HG02610 (cell line): ENCODE results near the gene GJD3.
A peak's percentile ranks its signal among the peaks of the same experiment; 100 is the strongest.

ENCODE experiments used
- ATAC-seq: cut with Tn5 transposase; IDR thresholded peaks from one replicate; pipeline ENCODE4 v1.9.1; 2021; ENCODE audit warnings: mild to moderate bottlenecking, moderate library complexity; ENCODE audit not compliant: unreplicated experiment

The GJD3 gene

GRCh38 chr17:40341808-40342503, 22.6 kb downstream of the GJD3 start:
- no peak for ATAC-seq

- ATAC-seq, result peak; percentile 48
Measured at GRCh38 chr17:40340880-40341807, 23.4 kb downstream of the GJD3 start.

- no peak for ATAC-seq
Measured at GRCh38 chr17:40340327-40340726, 24.2 kb downstream of the GJD3 start.

GRCh38 chr17:40338941-40339649, 25.4 kb downstream of the GJD3 start:
- no peak for ATAC-seq

GRCh38 chr17:40338058-40338457, 26.5 kb downstream of the GJD3 start:
- ATAC-seq, result no peak

GRCh38 chr17:40337351-40337750, 27.2 kb downstream of the GJD3 start:
- ATAC-seq, result no peak

- ATAC-seq, result no peak
Measured at GRCh38 chr17:40335620-40336019, 28.9 kb downstream of the GJD3 start.

GRCh38 chr17:40333781-40334448, 30.6 kb downstream of the GJD3 start:
- no peak for ATAC-seq

- ATAC-seq, result no peak
Measured at GRCh38 chr17:40331743-40332641, 32.5 kb downstream of the GJD3 start.

- ATAC-seq, result no peak
Measured at GRCh38 chr17:40330850-40331470, 33.6 kb downstream of the GJD3 start.

GRCh38 chr17:40329839-40330794, 34.4 kb downstream of the GJD3 start:
- no peak for ATAC-seq

GRCh38 chr17:40328386-40328766, 36.2 kb downstream of the GJD3 start:
- ATAC-seq, result no peak

GRCh38 chr17:40327735-40328385, 36.7 kb downstream of the GJD3 start:
- no peak for ATAC-seq

- no peak for ATAC-seq
Measured at GRCh38 chr17:40327244-40327729, 37.2 kb downstream of the GJD3 start.

- ATAC-seq, result no peak
Measured at GRCh38 chr17:40326832-40327199, 37.7 kb downstream of the GJD3 start.

- no peak for ATAC-seq
Measured at GRCh38 chr17:40326014-40326831, 38.3 kb downstream of the GJD3 start.
